WI38 (cell line): ENCODE results near the gene CCDC197.

ENCODE experiments used
- H3K4me3 ChIP-seq: 2 replicates; pipeline ENCODE4 v1.5.1; 2011; ENCODE audit warnings: low read depth, mild to moderate bottlenecking, control low read depth, low read length
- CTCF ChIP-seq: IDR thresholded peaks from 2 replicates; pipeline ENCODE4 v1.5.1; 2012; ENCODE audit warnings: low read depth, mild to moderate bottlenecking, control low read depth, low read length

Gene CCDC197

GRCh38 chr14:93967637-93968250 lies 29.4 kb upstream of the CCDC197 start:
- H3K4me3 ChIP-seq: no peak overlapping the region
- no peak for TF ChIP-seq CTCF

GRCh38 chr14:93969082-93969828 lies 27.8 kb upstream of the CCDC197 start:
- no peak for TF ChIP-seq CTCF
- no peak overlapping the region for H3K4me3 ChIP-seq

- H3K4me3 ChIP-seq: 0 out of 2 replicates have a peak overlapping the region, but pooled peaks have one; percentile 18
- TF ChIP-seq CTCF: no peak
Measured at GRCh38 chr14:93970585-93970964, 26.5 kb upstream of the CCDC197 start.

- TF ChIP-seq CTCF: no peak
- H3K4me3 ChIP-seq: peak overlapping the region; percentile 18; the same call in 1 of the 2 replicates
Measured at GRCh38 chr14:93970965-93971634, 26.0 kb upstream of the CCDC197 start.

GRCh38 chr14:93971635-93972027 lies 25.5 kb upstream of the CCDC197 start:
- no peak for TF ChIP-seq CTCF
- H3K4me3 ChIP-seq: no peak overlapping the region

GRCh38 chr14:93972618-93973205 lies 24.4 kb upstream of the CCDC197 start:
- TF ChIP-seq CTCF: no peak
- H3K4me3 ChIP-seq: no peak overlapping the region
